ENCODE measurements around the gene NPEPL1. TPM values are rescaled to one million over a fixed set of nuclear protein-coding genes. Genes with fewer than 3 reads are reported as not detected.

NPEPL1 gene
- total RNA-seq, 6 donors from 2014 or later, result 19.4 to 198 (median 50.9) TPM

- H3K27me3 ChIP-seq, result no peaks in the 10 kb centered on the region
- H3K4me1 ChIP-seq, result no peaks in the 10 kb centered on the region
- DNase-seq (no peak), ATAC-seq (ENCODE audit: low FRiP score in 2 of 2) (no peak)
- WGBS, 2 donors, result 88 to 94% methylated on average over 6 to 7 of the region's 7 CpGs
- H3K27ac ChIP-seq, result no peak overlapping the region
- H3K36me3 ChIP-seq, result peaks cover 0 to 8% (median 4%) of the 10 kb centered on the region in 4 donors
- no peaks in the 10 kb centered on the region for H3K9me3 ChIP-seq
- TF ChIP-seq POLR2AphosphoS5 (IDR thresholded peaks at IDR 0.05) (no peak), EP300 (IDR thresholded peaks at IDR 0.05) (no peak), POLR2A (IDR thresholded peaks at IDR 0.05) (no peak)
- TF ChIP-seq, protein P1, sequence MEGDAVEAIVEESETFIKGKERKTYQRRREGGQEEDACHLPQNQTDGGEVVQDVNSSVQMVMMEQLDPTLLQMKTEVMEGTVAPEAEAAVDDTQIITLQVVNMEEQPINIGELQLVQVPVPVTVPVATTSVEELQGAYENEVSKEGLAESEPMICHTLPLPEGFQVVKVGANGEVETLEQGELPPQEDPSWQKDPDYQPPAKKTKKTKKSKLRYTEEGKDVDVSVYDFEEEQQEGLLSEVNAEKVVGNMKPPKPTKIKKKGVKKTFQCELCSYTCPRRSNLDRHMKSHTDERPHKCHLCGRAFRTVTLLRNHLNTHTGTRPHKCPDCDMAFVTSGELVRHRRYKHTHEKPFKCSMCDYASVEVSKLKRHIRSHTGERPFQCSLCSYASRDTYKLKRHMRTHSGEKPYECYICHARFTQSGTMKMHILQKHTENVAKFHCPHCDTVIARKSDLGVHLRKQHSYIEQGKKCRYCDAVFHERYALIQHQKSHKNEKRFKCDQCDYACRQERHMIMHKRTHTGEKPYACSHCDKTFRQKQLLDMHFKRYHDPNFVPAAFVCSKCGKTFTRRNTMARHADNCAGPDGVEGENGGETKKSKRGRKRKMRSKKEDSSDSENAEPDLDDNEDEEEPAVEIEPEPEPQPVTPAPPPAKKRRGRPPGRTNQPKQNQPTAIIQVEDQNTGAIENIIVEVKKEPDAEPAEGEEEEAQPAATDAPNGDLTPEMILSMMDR (IDR thresholded peaks at IDR 0.05), result no peak
- H3K4me3 ChIP-seq, result no peak overlapping the region
Observed at GRCh38 chr20:58719258-58719657, 26.7 kb downstream of the NPEPL1 start.

- TF ChIP-seq POLR2AphosphoS5 (IDR thresholded peaks at IDR 0.05), result no peak
- no peak for TF ChIP-seq POLR2A (IDR thresholded peaks at IDR 0.05)
- no peak for TF ChIP-seq EP300 (IDR thresholded peaks at IDR 0.05)
- TF ChIP-seq, protein P1 (IDR thresholded peaks at IDR 0.05), result no peak
- no peak for ATAC-seq (ENCODE audit: low FRiP score in 2 of 2)
- no peaks in the 10 kb centered on the region for H3K4me1 ChIP-seq
- 59% methylated on average over 6 of the region's 6 CpGs; no CpG with 5 or more reads in 1 of the 2 donors for WGBS, 2 donors
- no peak overlapping the region for H3K4me3 ChIP-seq
- no peak overlapping the region for H3K27ac ChIP-seq
- H3K27me3 ChIP-seq, result no peaks in the 10 kb centered on the region
- no peaks in the 10 kb centered on the region for H3K9me3 ChIP-seq
- no peak for DNase-seq
- H3K36me3 ChIP-seq, result peaks cover 0 to 8% (median 4%) of the 10 kb centered on the region in 4 donors
Observed at GRCh38 chr20:58719971-58720371, 27.4 kb downstream of the NPEPL1 start.

GRCh38 chr20:58720890-58721289 lies 28.3 kb downstream of the NPEPL1 start:
- no peak overlapping the region for H3K27ac ChIP-seq
- H3K9me3 ChIP-seq, result no peaks in the 10 kb centered on the region
- no peak for DNase-seq
- peaks cover 0 to 4% (median under 1%) of the 10 kb centered on the region in 4 donors for H3K36me3 ChIP-seq
- H3K4me3 ChIP-seq, result no peak overlapping the region
- WGBS, 2 donors, result 92 to 94% methylated on average over 14 of the region's 14 CpGs
- no peaks in the 10 kb centered on the region for H3K4me1 ChIP-seq
- TF ChIP-seq EP300 (IDR thresholded peaks at IDR 0.05), result no peak
- TF ChIP-seq, protein P1 (IDR thresholded peaks at IDR 0.05), result no peak
- TF ChIP-seq POLR2A (IDR thresholded peaks at IDR 0.05), result no peak
- TF ChIP-seq POLR2AphosphoS5 (IDR thresholded peaks at IDR 0.05), result no peak
- no peaks in the 10 kb centered on the region for H3K27me3 ChIP-seq
- ATAC-seq (ENCODE audit: low FRiP score in 2 of 2), result no peak

DNA sequence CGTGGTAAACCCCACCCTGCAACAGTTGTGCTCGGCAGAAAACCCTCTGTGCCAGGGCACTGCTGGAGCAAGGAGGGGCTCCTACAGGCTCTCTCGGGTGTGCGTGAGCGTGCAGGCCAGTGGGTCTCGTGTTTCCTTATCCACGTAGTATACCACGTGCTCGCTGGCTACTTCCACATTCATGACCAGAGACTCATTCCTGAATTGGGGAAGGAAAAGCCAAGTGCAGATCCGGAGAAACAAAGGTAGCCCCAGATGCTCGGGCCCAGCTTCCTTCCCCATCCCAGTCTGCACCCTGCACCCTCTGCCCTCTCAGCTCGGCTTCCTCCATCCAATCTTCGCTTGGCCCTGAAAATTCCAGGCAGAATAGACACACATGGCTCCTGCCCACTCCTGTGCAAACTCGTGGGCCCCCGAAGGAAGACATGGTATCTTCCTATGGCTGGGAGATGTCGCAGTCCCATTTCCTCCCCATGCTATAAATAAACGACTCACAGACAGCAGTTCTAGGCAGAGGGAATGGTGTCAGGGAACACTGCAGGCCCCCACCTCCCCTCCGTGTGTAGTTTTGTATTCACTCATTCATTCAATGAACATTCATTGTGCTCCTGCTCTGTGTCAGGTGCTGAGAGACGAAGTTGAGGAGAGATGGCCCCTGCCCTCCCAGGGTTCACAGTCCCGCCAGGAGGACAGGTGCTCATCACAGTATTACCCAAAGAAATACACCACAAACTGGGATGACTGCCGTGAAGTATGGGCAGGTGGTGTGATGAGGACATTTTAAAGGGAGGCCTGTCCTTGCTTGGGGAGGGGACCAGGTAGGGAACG lies 29.6 kb downstream of the NPEPL1 start:
- DNase-seq (no peak), ATAC-seq (ENCODE audit: low FRiP score in 2 of 2) (peak; percentile 61 to 63)
- Histone ChIP-seq H3K27ac (no peak overlapping the region), H3K9me3 (no peaks in the 10 kb centered on the region), H3K27me3 (no peaks in the 10 kb centered on the region), H3K4me1 (no peaks in the 10 kb centered on the region), H3K36me3 (no peaks in the 10 kb centered on the region), H3K4me3 (no peak overlapping the region)
- 57 to 63% methylated on average over 22 of the region's 22 CpGs for WGBS, 2 donors
- TF ChIP-seq EP300 (IDR thresholded peaks at IDR 0.05) (no peak), POLR2AphosphoS5 (IDR thresholded peaks at IDR 0.05) (no peak), POLR2A (IDR thresholded peaks at IDR 0.05) (no peak)
- TF ChIP-seq, protein P1 (IDR thresholded peaks at IDR 0.05), result no peak
